Adrenal gland (tissue), 5 donors: ENCODE results near the gene TPST1.

Experiments used
- POLR2A ChIP-seq, 2 donors: fragments of 450-650 bp; IDR thresholded peaks; one replicate each; pipeline ENCODE4 v1.6.1; 2017; ENCODE audit warnings: antibody characterized with exemption in 2 of 2, mild to moderate bottlenecking in 2 of 2, moderate library complexity in 1 of 2
- TF ChIP-seq, protein P1 (sequence below), 6 experiments: fragments of 450-650 bp in 4 of 6; fragments of 200-600 bp in 2 of 6; sonication (generic) in 1 of 6; IDR thresholded peaks; 1 replicate in 5 of 6; 2 replicates in 1 of 6; pipeline versions ENCODE4 v1.5.1 to v1.8.0; 2016 to 2021; ENCODE audit warnings: antibody characterized with exemption in 6 of 6, mild to moderate bottlenecking in 2 of 6, moderate library complexity in 1 of 6
- donor health status: DM: no; HTN: no; CAD: no.

DNA sequence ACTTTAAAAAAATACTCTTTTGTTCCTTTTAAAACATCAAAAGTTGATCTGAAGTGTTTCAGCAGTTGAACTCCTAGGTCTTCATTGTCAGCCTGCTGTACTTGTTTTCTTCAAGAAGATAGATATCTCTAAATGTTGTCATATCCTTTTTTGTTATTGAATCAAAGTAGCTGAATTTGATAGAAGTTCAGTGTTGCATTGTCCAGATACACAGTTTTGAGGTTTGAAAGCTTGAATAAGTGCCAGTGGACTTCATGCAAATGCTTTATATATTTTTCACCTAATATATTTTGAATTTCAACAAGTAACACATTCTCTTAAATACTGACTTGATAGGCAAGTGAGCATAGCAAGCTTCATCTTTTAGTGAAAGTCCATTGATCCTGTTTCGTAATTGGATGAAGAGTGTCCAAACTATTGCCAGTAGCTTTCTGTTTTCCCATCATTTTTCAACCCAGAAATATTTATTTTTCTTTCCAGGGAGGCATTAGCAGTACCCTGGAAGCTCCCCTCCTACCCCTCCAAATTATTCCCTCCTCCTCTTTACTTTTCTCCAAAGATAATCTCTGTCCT is 114.4 kb downstream of the TPST1 start:
- TF ChIP-seq, protein P1, sequence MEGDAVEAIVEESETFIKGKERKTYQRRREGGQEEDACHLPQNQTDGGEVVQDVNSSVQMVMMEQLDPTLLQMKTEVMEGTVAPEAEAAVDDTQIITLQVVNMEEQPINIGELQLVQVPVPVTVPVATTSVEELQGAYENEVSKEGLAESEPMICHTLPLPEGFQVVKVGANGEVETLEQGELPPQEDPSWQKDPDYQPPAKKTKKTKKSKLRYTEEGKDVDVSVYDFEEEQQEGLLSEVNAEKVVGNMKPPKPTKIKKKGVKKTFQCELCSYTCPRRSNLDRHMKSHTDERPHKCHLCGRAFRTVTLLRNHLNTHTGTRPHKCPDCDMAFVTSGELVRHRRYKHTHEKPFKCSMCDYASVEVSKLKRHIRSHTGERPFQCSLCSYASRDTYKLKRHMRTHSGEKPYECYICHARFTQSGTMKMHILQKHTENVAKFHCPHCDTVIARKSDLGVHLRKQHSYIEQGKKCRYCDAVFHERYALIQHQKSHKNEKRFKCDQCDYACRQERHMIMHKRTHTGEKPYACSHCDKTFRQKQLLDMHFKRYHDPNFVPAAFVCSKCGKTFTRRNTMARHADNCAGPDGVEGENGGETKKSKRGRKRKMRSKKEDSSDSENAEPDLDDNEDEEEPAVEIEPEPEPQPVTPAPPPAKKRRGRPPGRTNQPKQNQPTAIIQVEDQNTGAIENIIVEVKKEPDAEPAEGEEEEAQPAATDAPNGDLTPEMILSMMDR (IDR thresholded peaks at IDR 0.05) = no peak
- no peak for TF ChIP-seq POLR2A (IDR thresholded peaks at IDR 0.05)
